Fibroblast of villous mesenchyme (primary cell): ENCODE data around the gene MMP28. TPM values are rescaled to one million over a fixed set of nuclear protein-coding genes. Genes with fewer than 3 reads are reported as not detected.
"Not testable (repeated sequence)": the region's sequence is repeated elsewhere in the genome, so short reads cannot be mapped to it uniquely, and the experiment has no call there.

Experiments
- DNase-seq: peaks from one replicate; pipeline ENCODE4 v3.0.0-alpha.2; 2010; ENCODE audit warnings: low read depth
- H3K4me3 ChIP-seq: 2 replicates; pipeline ENCODE4 v1.5.1; 2011; ENCODE audit warnings: low read depth, mild to moderate bottlenecking, low read length
- total RNA-seq: library from RNA; depleted of rRNA; stranded (reverse); fragments of >200 nt; gene quantifications from 2 replicates; pipeline ENCODE4 v1.2.3, GENCODE V29; 2012
- TF ChIP-seq, protein P1 (sequence below): IDR thresholded peaks from 2 replicates; pipeline ENCODE4 v1.5.1; 2012; ENCODE audit warnings: low read depth, mild to moderate bottlenecking, low read length; ENCODE audit not compliant: insufficient read depth

MMP28 gene
- total RNA-seq, 1 donor = under 0.01 TPM

GRCh38 chr17:35752471-35752870, 43.0 kb downstream of the MMP28 start:
- no peak for DNase-seq
- no peak overlapping the region for H3K4me3 ChIP-seq
- TF ChIP-seq, protein P1, sequence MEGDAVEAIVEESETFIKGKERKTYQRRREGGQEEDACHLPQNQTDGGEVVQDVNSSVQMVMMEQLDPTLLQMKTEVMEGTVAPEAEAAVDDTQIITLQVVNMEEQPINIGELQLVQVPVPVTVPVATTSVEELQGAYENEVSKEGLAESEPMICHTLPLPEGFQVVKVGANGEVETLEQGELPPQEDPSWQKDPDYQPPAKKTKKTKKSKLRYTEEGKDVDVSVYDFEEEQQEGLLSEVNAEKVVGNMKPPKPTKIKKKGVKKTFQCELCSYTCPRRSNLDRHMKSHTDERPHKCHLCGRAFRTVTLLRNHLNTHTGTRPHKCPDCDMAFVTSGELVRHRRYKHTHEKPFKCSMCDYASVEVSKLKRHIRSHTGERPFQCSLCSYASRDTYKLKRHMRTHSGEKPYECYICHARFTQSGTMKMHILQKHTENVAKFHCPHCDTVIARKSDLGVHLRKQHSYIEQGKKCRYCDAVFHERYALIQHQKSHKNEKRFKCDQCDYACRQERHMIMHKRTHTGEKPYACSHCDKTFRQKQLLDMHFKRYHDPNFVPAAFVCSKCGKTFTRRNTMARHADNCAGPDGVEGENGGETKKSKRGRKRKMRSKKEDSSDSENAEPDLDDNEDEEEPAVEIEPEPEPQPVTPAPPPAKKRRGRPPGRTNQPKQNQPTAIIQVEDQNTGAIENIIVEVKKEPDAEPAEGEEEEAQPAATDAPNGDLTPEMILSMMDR = no peak

GRCh38 chr17:35751541-35751940, 43.9 kb downstream of the MMP28 start:
- not testable (repeated sequence) for H3K4me3 ChIP-seq, DNase-seq

DNA sequence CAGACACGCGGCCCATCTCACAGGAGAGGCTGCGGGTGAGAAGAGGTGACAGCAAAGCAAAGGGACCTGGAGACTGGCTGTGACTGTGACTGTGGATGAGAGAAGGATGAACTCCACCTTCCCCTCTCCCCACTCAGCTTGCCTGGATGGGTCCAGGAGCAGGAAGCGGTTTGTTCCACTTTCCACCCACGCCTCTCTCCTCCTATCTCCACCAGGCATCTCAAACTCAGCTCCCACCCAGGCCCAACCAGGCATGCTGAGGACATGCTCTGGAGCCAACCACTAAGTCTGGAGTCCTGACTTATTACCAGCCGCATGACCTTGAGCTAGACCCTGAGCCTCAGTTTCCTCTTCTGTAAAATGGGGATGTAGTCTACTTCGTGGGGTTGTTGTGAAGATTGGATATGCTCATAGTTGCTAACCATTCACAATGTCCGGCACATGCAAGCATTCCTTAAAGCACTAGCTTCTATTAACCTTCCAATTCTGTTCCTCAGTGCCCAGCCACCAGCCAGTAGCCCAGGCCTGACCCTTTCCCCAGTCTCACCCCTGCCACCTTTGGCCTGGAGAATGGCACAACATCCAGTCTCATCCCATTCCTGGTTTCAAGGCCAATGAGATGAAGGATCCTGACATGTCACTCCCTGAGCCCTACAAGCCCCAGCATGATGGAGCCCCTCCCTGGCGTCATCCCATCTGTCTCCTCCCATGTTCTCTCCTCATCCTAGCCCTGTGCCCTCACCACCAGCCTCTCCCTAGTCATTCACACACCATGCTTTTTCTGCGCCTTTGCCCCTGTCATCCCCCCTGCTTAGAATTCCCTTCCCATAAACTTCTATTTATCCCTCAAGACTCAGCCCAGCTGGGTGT, 44.7 kb downstream of the MMP28 start:
- TF ChIP-seq, protein P1 = no peak
- no peak for DNase-seq
- no peak overlapping the region for H3K4me3 ChIP-seq

GRCh38 chr17:35749560-35750412, 45.7 kb downstream of the MMP28 start:
- peak overlapping the region; percentile 18 for H3K4me3 ChIP-seq
- peak; percentile 27 for DNase-seq
- TF ChIP-seq, protein P1 = no peak

GRCh38 chr17:35748979-35749378, 46.5 kb downstream of the MMP28 start:
- TF ChIP-seq, protein P1 = no peak
- no peak overlapping the region for H3K4me3 ChIP-seq
- DNase-seq = no peak

DNA sequence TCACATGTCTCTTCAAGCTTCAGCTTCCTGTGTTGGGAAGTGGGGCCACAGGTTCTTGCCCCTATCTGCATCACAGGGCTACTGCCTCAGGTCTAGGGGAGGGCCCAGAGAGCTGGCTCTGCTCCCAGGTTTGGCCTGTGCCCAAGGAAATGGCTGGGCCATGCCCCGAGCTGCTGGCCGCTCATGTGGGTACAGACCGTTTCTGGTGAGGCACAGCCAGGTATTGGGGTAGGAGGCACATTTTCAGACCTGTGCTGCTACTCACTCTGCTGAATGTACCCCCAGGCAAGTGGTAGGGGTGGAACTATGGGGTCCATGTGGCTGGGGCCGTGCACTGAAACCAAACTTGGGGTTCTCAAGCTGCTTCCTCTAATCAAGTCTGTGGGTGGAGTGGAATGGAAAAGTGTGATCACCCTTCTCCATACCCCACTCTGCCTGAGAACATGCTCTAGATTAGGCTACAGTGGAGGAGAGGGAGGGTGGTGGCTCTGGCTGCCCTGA, 47.0 kb downstream of the MMP28 start:
- TF ChIP-seq, protein P1 = no peak
- no peak for DNase-seq
- no peak overlapping the region for H3K4me3 ChIP-seq

GRCh38 chr17:35747540-35748017, 47.9 kb downstream of the MMP28 start:
- peak; percentile 81 for DNase-seq
- TF ChIP-seq, protein P1 = peak; percentile 77

More at GRCh38 chr17:35747540-35748017, 47.9 kb downstream of the MMP28 start:
- no peak overlapping the region for H3K4me3 ChIP-seq
